HG03097 (cell line): ENCODE results near the gene AGPS.

ENCODE experiments used
- ATAC-seq: cut with Tn5 transposase; IDR thresholded peaks from one replicate; pipeline ENCODE4 v1.9.1; 2021; ENCODE audit not compliant: unreplicated experiment, low FRiP score

Gene AGPS

DNA sequence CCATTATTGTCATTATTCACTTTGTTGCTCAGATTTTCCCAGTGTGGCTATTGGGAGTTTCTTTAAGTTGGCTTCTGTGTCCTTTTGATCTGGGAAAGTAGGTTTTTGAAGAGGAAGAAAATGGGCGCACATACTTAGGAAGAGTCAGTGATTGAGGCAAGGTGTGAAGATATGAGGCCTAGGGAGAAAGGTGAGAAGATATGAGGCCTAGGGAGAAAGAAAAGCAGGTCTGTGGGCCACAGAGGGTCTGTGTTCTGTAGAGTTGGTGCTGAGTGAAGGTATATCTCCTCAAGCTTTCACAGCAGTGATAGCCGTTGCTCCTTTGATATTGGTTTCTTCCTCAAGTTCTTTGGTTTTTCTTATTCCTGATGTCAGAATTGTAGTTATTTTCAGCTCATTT is 126.2 kb downstream of the AGPS start:
- ATAC-seq = no peak

DNA sequence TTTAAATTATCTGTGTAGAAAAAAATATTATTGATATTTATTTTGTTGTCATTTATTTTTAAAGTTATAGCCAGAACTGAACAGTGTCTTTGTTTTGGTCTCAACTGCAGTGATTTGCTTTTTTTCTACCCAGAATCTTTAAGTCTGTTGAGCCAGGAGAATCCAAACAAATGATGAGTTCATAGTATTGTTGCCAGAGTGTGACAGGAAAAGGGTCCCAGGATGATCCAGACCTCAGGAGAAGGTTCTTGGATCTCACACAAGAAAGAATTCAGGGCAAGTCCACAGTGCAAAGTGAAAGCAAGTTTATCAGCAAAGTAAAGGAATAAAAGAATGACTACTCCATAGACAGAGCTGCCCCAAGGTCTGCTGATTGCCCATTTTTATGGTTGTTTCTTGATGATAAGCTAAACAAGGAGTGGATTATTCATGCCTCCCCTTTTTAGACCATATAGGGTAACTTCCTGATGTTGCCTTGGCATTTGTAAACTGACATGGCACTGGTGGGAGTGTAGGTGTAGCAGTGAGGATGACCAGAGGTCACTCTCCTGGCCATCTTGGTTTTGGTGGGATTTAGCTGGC is 127.1 kb downstream of the AGPS start:
- no peak for ATAC-seq

DNA sequence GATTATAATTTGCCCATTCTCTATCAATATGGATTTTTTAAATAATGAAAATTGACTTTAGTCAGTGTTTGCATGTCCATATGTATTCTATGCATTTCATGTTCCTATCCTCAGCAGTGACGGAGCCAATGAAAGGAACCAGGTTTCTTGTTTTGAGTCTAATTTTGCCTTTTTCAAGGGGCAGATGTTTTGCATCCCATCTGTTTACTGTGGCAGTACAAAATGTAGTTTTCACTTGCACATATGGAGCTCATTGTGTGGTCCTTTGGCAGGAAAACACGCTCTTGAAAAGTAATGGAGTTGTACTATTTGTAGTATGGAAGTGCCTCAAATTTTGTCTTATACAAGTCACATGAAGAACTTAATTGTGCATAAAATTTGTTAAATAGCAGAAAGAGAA is 127.8 kb downstream of the AGPS start:
- ATAC-seq = no peak

DNA sequence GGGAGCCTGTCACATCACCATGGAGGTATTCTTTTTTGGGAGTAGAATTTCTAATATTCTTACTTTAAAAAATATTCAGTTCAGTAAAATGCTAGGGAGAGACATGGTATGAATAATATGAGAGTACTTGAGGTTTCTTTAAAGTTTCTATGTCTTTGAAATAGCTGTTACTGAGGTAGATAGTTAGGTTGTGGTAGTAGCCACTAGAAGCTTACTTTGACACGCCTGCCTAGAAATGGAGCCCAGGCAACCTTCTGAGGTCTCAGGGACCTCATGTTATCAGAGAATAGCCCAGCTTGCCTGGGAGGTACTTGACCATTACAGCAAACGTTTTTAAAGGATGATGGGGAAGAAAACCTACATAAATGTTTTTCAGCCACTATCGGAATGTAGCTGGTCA is 131.2 kb downstream of the AGPS start:
- ATAC-seq = no peak

DNA sequence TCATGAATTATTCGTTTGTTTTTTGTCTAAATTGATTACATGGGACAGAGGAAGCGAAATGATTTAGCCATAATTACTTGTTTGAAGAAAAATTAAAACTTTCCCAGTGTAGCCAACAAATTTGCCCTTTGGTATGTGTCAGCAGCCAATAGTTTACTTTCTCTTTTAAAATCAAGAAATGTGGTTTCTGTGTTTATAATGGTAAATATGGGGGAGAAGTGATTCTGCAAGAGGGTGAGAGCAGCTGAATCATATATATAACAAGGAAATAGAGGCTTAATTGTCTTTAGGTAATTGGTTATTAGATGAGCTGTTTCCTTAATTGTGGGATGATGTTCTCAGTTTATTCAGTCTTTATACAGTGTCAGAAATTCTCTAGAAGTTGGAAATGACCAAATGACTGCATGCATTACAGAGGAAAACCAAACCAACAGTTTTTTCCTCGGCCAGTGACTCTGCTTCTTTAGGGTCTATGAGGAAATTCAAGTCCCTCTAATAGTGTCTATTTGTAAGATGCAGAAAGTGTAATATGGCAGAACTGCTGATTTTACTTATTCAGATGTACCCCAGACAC is 132.9 kb downstream of the AGPS start:
- ATAC-seq = no peak

DNA sequence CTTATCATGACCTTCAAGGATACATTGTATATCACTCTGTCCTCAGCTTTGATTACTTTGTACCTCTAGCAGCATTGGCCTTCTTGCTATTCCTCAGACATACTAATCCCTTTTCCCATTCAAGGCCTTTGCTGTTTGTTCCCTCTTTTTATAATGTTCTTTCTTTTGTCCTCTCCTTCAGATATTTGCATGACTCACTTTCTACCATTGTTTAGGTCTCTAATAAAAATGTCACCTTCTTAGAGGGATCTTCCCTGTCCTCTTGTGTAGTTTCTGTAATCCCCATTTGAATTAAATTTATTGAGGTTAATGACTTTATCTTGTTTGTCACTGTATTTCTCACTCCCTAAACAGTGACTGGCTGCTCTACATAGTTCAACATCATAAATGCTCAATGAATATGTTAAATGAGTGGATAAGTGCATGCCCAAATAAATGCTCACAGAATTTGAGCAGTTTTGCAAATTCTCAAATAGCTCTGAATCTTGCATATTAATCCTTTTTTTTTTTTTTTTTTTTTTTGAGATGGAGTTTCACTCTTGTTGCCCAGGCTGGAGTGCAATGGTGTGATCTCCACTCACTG is 135.9 kb downstream of the AGPS start:
- no peak for ATAC-seq

DNA sequence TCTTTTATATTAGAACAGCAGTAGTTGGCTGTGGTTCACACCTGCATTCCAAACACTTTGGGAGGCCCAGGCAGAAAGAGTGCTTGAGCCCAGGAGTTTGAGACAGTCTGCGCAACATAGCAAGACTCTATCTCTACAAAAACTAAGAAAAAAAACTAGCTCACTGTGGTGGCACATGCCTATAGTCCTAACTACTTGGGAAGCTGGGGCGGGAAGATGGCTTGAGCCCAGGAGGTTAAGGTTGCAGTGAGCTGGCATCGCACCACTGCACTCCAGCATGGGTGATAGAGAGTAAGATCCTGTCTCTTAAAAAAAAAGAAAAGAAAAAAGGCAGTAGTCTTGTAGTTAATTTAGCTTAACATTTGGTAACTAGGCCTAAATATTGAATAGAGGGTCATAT is 136.6 kb downstream of the AGPS start:
- ATAC-seq = no peak

DNA sequence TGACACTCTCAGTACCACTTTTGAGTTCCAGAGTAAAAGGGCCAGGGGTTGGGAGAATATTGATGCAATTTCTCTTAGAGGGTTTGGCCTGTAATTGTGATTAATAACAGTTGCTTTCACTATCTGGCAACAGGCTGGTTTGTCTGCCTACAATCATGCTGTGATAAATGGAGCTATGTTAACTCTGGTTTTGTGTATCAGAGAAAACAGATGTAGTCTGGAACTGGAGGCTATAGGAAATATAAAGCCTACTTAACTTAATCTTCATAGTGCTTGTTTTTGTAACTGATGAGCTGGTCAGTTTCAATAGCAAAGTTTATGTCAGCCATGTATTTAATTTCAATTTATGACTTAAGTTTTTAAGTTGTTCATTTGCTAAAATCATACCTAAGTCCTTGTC is 138.0 kb downstream of the AGPS start:
- no peak for ATAC-seq

DNA sequence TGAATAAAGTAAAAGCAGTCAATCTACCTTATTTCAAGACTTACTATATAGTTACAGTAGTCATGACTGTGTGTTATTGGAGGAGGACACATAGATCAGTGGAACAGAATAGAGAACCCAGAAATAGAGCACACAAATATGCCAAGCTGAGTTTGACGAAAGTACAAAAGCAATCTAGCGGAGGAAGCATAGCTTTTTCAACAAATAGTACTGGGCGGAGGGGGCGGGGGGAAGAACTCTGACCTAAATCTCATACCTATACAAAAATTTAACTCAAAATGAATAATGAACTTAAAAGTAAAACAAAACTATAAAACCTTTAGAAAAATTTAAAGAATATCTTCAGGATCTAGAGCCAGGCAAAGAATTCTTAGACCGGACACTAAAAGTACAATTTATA is 139.1 kb downstream of the AGPS start:
- no peak for ATAC-seq

DNA sequence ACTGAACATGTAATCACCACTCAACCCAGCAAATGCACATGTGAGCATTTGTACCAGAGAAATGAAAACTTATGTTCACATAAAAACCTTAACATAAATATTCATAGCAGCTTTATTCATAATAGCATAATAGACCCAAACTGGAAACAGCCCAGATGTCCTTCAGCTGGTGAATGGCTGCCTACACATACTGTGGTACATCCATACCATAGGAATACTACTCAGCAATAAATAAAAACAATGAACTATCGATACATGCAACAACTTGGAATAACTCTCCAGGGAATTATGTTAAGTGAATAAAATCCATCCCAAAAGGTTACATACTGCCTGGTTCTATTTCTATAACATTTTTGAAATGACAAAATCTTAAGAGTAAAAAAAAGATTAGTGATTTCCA is 140.0 kb downstream of the AGPS start:
- no peak for ATAC-seq

DNA sequence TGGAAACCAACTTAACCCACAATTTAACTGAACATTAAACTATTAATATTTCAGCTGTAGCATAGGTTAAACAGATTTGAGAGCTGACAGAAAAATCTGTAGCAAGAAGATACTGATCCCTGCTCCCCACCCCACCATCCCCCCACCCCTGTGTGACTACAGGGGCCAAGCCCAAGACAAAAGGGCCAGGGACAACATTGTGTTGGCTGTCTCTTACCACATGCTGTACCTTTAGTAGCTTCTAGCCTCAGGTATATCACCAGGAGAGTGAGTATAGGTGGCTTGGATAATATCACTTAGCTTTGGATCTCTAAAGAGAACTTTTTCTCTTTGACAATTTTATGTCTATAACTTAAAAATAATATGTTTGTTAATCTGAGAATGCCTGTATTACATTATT is 140.7 kb downstream of the AGPS start:
- ATAC-seq = no peak

DNA sequence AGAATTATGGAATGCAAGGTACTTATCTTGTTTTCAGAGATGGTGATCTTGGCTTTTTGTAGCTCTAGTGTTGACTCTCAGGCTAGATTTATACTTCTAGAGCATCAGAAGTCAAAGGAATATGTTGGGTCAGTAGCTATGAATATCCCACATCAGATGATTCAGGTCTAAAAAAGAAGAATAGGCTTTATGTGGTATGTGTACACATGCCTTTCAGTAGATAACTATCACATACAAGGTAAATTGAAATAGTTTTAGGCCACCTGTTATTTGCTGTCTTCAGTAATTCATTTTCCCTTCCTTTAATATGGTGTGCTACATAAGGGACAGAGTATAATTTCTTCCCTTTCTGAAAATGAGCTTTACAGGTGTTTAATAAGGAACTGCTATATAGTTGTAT is 142.4 kb downstream of the AGPS start:
- ATAC-seq = no peak

DNA sequence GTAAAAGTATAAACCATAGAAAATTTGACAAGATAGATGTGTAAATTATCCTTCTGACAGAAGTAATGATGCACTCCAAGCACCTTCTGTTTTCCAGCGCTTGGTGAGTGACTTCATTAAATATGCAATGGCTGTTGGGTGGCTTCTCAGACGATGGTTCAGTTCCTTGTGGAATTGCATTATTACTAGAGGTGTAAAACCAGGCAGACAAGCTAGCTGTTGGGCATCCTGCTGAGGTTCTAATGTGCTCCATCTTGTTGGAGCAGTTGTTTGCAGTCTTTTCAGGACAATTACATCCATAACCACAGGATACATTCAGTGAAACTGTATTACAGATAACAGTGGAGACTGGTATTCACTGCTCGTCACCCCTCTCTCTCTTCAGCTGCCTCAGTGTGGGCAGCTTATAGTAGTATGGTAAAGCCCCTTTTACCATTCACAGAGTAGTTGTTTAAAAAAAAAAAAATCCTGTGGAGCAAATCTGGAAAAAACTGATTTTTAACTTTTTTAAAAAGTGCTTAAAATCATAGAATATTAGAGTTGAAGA is 143.5 kb downstream of the AGPS start:
- ATAC-seq = no peak

DNA sequence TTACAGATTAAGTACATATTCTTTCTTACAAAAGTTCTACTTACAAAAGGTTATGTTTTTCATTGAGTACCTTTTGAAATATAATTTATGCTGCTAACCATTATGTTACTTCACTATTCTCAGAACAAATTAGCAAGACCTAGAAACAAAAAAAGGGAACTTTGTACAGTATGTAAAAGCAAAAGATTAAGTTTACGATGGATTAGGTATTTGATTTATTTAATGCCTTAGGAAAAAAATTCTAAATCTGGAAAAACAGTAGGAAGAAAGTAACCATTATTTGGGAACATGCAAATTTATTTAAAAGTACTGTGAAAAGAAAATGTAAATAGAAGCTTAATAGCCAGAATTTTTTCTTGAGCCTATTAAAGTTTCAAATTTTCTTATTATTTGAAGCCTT is 144.6 kb downstream of the AGPS start:
- ATAC-seq = no peak

DNA sequence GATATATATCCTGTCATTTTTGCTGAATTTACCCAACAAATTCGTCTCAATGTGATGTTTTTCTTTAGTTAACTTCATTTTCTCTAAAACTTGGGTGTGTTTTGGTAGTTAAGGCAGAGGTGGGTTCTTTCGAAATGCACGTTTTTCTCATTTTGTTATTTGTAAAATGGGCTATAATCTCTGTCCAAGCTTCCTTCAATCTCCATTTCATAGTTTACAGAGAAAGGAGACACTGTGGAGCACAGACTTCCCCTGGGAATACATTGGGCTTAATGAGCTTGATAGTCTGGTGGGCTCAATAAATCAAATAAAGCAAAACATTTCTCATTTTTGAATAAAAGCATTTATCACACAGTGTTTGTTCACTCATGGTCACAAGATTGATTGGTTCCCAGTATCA is 145.1 kb downstream of the AGPS start:
- ATAC-seq = no peak

DNA sequence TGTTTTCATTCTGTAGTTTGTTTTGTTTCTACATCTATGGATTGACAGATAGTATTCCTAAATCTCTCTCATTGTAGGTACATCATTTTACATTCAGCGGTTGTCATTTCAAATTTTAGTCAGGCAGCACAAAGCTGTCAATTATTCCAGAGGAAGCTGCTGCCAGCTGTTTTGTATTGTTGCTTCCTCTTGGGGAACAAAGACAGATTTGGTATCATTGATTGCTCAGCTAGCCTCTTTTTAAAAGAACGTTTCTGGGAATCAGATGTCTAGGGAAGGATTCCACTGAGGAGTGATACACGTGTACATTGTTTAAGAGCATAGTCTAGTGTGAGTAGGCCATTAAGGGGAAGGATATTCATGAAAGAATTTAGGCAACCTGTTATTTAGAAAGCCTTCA is 145.8 kb downstream of the AGPS start:
- no peak for ATAC-seq

DNA sequence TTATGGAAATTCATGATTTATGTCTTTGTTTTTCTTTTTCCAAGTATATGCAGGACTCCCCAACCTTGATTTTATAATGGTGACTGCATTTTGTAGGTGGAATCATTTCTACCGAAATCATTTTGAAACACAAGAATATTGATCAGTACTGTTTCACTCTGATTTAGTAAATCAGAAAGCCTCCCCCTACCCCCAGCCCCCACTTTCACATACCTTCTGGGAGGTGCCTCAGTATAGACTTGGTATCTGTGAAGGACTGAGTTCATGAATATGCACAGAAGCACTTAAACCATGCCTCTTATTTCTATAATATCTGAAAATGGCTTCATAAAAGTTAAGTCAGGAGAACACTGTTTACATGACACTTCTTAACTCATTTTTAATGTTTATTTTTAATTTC is 147.7 kb downstream of the AGPS start:
- ATAC-seq = no peak

DNA sequence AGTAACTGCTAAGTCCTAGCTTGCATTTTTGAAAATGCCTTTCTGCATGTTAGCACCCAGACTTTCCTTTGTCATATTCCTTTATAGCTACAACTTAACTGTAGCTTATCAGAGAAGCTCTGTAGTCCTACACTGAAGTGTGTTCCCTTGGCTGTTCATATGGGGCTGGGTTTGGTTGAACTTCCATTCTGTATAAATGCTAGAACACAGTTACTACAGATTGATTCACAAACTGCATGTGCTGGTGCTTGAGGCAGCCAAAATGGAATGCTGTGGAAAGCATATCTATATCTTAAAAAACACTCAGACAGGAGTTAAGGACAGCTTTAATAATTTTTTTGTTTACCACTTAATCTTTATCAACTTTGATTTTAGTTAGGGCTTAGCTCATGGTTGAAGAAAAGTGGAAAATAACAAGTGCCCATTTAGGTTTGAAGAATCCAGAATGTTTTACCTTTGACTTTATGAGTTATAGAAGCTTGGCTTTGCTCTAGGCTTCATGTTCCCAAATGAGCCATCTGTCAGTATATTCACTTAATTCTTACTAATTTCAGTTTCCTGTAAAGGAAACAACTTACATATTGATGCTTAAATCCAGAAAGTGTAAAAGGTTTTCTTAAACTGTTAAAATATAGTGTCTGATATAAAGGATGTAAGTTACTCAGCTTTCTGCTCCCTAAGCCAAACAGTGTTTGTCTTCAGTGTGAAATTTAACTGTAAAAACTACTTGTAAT is 148.9 kb downstream of the AGPS start:
- ATAC-seq = no peak

DNA sequence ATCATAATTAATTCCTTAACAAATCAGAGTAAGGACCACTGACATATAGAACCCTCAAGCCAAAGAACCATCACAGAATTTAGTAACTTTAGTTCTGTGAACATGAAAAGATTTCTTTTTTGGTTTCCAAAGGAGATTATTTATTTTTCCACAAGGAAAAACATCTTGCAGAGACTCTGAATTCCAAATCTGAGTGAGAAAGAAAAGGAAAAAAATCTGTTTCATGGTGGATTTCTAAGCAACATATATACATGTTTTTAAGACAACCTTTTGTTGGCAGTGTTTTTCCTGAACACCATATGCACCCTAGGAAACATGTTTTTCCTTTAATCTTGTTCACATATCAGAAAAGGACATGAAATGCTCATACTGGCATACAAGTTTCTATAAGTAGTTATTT is 149.8 kb downstream of the AGPS start:
- ATAC-seq = no peak

DNA sequence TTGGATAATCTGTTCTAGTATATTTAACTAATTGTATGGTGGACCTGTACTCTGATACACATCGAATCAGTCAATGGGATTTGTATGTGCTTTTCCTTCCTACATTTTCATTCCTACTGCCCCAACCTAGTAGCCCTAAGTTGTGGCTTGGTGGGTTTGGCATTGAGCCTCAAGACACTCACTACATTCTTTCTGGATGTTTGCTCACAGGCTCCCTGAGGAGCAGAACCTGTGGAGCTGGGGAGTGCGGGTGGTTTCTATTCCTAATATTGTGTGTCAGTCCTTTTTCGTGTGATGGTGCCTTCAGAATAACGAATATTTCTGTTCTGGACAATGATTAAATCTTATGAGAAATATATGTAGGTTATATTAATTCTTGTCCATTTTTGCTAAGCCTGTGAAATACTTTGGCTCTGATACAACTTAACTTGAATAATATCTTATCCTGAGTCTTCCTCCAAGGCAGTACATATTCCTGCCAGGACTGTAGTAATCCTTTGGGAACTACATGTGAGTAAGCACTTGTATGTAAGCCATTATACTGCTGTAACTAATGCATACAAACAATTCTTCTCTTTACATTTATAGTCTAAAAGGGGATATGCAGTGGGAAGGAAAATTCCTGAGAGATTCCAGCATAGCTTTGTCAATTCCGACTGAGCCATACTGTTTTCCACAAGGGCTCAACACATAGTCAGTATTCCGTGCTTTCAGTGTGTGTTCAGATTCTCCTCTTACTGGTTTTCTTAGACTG is 150.6 kb downstream of the AGPS start:
- no peak for ATAC-seq

DNA sequence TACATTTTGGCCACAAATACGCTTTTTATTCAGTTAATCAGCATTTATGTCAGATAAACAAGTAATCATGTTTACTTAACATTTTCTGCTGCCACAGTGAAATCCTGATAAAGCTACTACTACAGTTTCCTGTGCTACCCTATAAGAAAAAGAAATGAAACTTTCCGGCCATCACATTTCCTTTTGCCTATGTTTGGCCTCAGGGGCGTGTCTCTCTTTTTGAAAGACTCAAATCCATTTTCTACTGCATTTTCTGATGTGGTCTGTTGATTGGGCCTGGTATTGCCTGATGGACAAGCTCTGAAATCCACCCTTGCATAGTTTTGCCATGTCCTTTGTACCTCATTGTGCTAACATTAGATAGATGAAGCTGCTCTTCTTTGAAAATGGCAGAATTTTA is 152.6 kb downstream of the AGPS start:
- ATAC-seq = no peak
